Omental fat pad (tissue), 4 donors: ENCODE results near the gene FAM78B. TPM values are rescaled to one million over a fixed set of nuclear protein-coding genes. Genes with fewer than 3 reads are reported as not detected.

ENCODE experiments used
- ATAC-seq: fragments of 150-250 bp; one replicate; pipeline ENCODE4 v1.9.1; 2016; ENCODE audit warnings: mild to moderate bottlenecking, moderate library complexity; ENCODE audit not compliant: low FRiP score
- DNase-seq: peaks from one replicate; pipeline ENCODE4 v3.0.0-alpha.2; 2019; ENCODE audit warnings: low spot score
- total RNA-seq, 4 donors: library from RNA; depleted of rRNA; stranded (reverse); fragments of >200 nt; gene quantifications; one replicate each; pipeline ENCODE4 v1.1.0, GENCODE V29; 2016
- TF ChIP-seq, protein P1 (sequence below), 3 donors: fragments of 450-650 bp; IDR thresholded peaks; one replicate each; pipeline ENCODE4 v1.5.1; 2016 to 2017; ENCODE audit warnings: antibody characterized with exemption in 3 of 3, mild to moderate bottlenecking in 3 of 3, moderate library complexity in 2 of 3

Gene FAM78B
- total RNA-seq, 4 donors from 2014 or later: 1.1 to 2.0 (median 1.5) TPM

DNA sequence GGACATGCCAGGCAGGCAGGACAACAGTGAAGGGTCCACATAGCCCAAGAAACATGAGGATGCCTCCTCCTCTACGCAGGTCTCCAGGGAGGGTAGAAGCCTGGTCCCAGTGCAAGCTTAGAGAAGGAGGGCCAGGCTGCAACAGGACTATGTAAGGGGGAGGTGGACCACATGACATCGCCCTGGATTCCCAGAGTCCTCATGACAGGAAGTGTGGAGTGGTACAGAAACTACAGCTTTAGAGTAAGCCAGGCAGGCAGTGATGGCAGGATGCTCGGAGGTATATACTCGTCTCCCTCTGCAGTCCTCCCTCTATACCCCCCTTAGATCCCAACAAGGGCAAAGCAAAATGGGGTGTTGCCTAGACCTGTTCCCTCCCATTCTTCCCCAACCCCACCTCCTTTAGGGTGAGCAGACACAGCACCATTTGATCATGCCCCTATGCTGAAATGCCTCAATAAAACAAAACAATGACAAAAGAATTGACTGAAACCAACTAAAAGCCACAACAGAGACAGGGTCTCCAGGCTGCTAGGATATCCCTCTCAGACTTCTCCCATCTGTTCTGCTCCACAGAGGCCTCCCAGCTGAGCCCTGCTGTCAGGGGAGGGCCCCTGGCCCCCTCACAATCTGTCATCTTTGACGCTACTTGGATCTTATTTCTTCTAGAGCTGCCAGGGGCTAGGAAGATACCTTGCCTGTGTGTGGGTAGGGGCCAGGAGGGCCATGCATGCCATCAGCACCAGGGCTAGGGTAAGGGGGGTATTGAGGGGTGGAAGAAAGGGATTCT, 13.1 kb downstream of the FAM78B start:
- DNase-seq: no peak
- ATAC-seq: no peak
- TF ChIP-seq, protein P1, sequence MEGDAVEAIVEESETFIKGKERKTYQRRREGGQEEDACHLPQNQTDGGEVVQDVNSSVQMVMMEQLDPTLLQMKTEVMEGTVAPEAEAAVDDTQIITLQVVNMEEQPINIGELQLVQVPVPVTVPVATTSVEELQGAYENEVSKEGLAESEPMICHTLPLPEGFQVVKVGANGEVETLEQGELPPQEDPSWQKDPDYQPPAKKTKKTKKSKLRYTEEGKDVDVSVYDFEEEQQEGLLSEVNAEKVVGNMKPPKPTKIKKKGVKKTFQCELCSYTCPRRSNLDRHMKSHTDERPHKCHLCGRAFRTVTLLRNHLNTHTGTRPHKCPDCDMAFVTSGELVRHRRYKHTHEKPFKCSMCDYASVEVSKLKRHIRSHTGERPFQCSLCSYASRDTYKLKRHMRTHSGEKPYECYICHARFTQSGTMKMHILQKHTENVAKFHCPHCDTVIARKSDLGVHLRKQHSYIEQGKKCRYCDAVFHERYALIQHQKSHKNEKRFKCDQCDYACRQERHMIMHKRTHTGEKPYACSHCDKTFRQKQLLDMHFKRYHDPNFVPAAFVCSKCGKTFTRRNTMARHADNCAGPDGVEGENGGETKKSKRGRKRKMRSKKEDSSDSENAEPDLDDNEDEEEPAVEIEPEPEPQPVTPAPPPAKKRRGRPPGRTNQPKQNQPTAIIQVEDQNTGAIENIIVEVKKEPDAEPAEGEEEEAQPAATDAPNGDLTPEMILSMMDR (IDR thresholded peaks at IDR 0.05): no peak

DNA sequence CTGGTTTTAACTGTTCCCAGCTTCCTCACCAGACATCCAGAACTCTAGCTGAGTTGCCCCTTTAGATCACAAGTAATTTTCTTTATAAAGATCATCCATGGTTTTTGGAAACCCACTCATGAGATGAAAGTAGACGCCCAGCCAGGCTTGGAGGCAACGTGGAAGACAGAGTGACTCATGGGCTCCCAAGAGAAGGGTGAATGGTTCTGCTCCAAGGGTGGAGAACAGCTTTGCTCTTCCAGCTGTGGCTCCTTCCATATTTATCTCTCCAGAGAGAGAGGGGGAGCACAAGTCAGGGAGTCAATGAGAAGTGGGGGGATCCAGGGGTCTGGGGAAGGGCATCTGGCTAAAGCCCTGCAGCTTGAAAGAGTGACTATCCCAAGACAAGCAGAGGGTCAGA, 13.8 kb downstream of the FAM78B start:
- no peak for ATAC-seq
- TF ChIP-seq, protein P1 (IDR thresholded peaks at IDR 0.05): no peak
- no peak for DNase-seq

DNA sequence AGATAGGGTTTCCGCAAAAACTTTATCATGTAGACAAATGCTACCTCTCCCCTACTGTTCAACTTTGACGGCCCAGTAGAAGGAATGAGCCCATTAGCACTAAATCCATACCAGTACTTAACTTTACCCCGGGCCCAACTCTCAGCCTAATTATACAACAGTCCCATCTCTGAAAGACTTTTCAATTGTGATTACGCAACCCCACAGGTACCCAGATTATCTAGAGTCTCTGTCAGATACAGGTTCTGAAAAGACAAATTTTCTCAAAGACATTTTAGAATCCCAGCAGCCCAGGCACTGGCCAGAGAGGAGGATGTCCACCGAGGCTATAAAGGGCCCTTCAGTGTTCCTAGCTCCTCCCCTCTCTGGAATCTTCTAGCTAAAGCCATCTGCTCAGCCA, 15.0 kb downstream of the FAM78B start:
- DNase-seq: no peak
- TF ChIP-seq, protein P1 (IDR thresholded peaks at IDR 0.05): no peak
- ATAC-seq: no peak

DNA sequence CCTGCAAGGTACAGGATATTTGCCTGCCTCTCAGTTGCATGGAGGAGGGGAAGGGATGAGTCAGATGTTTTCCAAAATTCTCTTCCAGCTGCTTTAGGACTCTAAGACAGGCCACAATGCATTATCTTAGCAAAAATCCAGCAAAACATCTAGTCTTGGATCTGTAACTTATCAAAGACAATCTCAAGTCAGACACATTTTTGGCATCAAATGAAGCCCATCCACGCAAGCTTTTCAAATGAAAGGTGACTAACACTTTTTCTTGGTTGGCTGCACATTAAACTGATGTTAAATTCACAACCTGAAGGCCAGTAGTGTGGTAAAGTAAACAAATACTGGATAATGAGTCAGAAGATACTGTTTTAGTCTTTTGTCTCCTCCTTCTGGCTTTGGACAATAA, 21.3 kb downstream of the FAM78B start:
- ATAC-seq (peak; percentile 42), DNase-seq (no peak)
- TF ChIP-seq, protein P1 (IDR thresholded peaks at IDR 0.05): no peak

DNA sequence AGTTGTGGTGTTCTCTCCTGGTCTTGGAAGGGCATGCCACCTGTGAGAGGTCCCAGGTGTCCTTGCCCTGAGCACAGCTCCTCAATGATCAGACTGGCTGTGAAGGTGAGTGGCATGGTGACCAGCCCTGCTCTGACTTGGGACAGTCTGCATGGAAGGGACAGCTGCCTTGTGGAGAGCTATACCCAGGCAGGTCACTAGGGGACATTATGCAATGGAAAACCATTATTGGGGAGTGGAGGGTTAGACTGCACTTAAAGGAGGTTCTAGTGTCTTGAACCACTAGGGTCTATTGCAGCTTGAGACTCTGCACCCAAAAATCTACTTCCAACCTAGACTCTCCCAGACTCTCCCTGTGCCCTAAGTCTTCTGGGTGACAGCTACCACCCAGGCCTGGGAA, 24.8 kb downstream of the FAM78B start:
- no peak for DNase-seq
- TF ChIP-seq, protein P1 (IDR thresholded peaks at IDR 0.05): no peak
- ATAC-seq: no peak

DNA sequence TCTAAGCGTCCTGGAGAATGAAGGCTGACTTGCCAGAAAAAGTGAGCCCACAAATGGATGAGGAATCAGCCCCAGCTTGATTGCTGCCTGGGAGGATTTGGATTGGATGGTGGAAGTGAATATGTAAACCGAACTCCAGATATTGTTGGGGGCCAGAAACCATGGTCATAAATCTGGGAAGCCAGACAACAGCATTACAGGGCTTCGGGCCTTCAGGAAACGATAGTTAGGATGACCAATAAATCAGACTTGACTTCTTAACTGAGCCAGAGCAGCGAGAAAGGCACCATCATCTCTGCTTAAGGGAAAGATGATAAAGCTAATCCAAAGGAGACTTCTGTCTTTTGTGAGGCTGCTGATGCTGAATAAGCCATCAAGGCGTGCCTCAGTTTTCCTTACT, 26.6 kb downstream of the FAM78B start:
- no peak for DNase-seq
- TF ChIP-seq, protein P1 (IDR thresholded peaks at IDR 0.05): no peak
- ATAC-seq: no peak

DNA sequence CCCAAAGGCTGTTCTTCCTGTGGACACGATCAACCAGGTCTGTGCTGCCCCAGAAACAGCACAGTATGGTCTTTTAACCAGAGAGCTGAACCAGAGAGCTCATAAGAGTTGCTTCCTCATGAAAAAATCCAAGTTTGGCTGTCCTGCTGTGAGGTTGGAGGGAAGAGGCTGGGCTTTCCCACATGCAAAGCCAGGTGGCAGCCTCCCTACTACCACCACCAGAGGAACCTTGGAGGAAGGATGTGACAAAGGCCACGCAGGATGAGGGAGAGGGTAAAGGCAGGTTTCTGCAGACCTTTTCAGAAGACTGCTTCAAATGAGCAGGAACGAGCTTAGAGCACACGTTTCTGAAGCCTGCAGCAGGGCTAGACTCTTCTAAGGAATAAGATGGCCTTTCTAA, 27.1 kb downstream of the FAM78B start:
- DNase-seq (no peak), ATAC-seq (no peak)
- TF ChIP-seq, protein P1 (IDR thresholded peaks at IDR 0.05): no peak
